Liver (tissue), 9 donors: ENCODE data around the gene ATG4B. TPM values are rescaled to one million over a fixed set of nuclear protein-coding genes. Genes with fewer than 3 reads are reported as not detected.

Experiments
- DNase-seq: peaks from one replicate; pipeline ENCODE4 v3.0.0-alpha.2; 2017; ENCODE audit warnings: low spot score
- H3K27ac ChIP-seq, 2 donors: one replicate each; pipeline ENCODE4 v1.7.0; 2013; ENCODE audit warnings: inconsistent platforms in 2 of 2, low read length in 2 of 2, control low read depth in 1 of 2, low read depth in 1 of 2, mild to moderate bottlenecking in 1 of 2
- H3K27me3 ChIP-seq, 4 donors: one replicate each; pipeline versions ENCODE4 v1.6.1 to v1.7.0; 2013; ENCODE audit warnings: low read length in 3 of 4, inconsistent platforms in 1 of 4, mild to moderate bottlenecking in 1 of 4, moderate library complexity in 1 of 4; ENCODE audit not compliant: control insufficient read depth in 4 of 4, insufficient read depth in 4 of 4
- H3K36me3 ChIP-seq, 4 donors: one replicate each; pipeline versions ENCODE4 v1.6.1 to v1.7.0; 2013; ENCODE audit warnings: low read length in 3 of 4, mild to moderate bottlenecking in 3 of 4, low read depth in 1 of 4, moderate library complexity in 1 of 4; ENCODE audit not compliant: control insufficient read depth in 4 of 4, insufficient read depth in 3 of 4
- H3K4me1 ChIP-seq, 4 donors: one replicate each; pipeline versions ENCODE4 v1.6.1 to v1.7.0; 2013; ENCODE audit warnings: low read length in 3 of 4, mild to moderate bottlenecking in 3 of 4, moderate library complexity in 1 of 4; ENCODE audit not compliant: control insufficient read depth in 4 of 4, insufficient read depth in 4 of 4
- H3K4me3 ChIP-seq, 3 donors: one replicate each; pipeline versions ENCODE4 v1.6.1 to v1.7.0; 2013; ENCODE audit warnings: low read length in 3 of 3, control low read depth in 1 of 3, low read depth in 1 of 3, mild to moderate bottlenecking in 1 of 3
- H3K9ac ChIP-seq, 2 donors: one replicate each; pipeline ENCODE4 v1.7.0; 2013; ENCODE audit warnings: low read length in 2 of 2, mild to moderate bottlenecking in 2 of 2, moderate library complexity in 2 of 2, control low read depth in 1 of 2, low read depth in 1 of 2
- H3K9me3 ChIP-seq, 4 donors: one replicate each; pipeline versions ENCODE4 v1.6.1 to v1.7.0; 2013; ENCODE audit warnings: low read length in 3 of 4; ENCODE audit not compliant: control insufficient read depth in 4 of 4
- ATF3 ChIP-seq: IDR thresholded peaks from 2 replicates; pipeline ENCODE4 v1.6.1; 2016; ENCODE audit warnings: antibody characterized with exemption
- CTCF ChIP-seq: fragments of 150-350 bp; IDR thresholded peaks from 2 replicates; pipeline ENCODE4 v1.5.1; 2017; ENCODE audit warnings: improper control_type of control experiment, low read depth, low read length; ENCODE audit not compliant: missing input control
- EGR1 ChIP-seq, 2 donors: IDR thresholded peaks; 2 replicates each; pipeline ENCODE4 v1.6.1; 2016 to 2018; ENCODE audit warnings: antibody characterized with exemption in 2 of 2, low read depth in 2 of 2
- FOXA2 ChIP-seq: IDR thresholded peaks from 2 replicates; pipeline ENCODE4 v1.6.1; 2016; ENCODE audit warnings: antibody characterized with exemption
- GABPA ChIP-seq, 2 donors: IDR thresholded peaks in 1 of 2; conservative IDR thresholded peaks in 1 of 2; 2 replicates each; pipeline ENCODE4 v1.6.1; 2016; ENCODE audit warnings: antibody characterized with exemption in 2 of 2, mild to moderate bottlenecking in 1 of 2, moderate library complexity in 1 of 2
- HNF4A ChIP-seq, 2 donors: conservative IDR thresholded peaks; 2 replicates each; pipeline ENCODE4 v1.6.1; 2016; ENCODE audit warnings: antibody characterized with exemption in 2 of 2, mild to moderate bottlenecking in 2 of 2
- NR2F2 ChIP-seq: IDR thresholded peaks from 2 replicates; pipeline ENCODE4 v1.6.1; 2016; ENCODE audit warnings: antibody characterized with exemption
- RAD21 ChIP-seq, 2 donors: IDR thresholded peaks; 2 replicates each; pipeline ENCODE4 v1.6.1; 2016; ENCODE audit warnings: antibody characterized with exemption in 2 of 2, mild to moderate bottlenecking in 2 of 2
- REST ChIP-seq: IDR thresholded peaks from 2 replicates; pipeline ENCODE4 v1.6.1; 2016; ENCODE audit warnings: antibody characterized with exemption, mild to moderate bottlenecking
- SP1 ChIP-seq: IDR thresholded peaks from 2 replicates; pipeline ENCODE4 v1.6.1; 2018; ENCODE audit warnings: antibody characterized with exemption, mild to moderate bottlenecking
- TAF1 ChIP-seq: conservative IDR thresholded peaks from 2 replicates; pipeline ENCODE4 v1.6.1; 2016; ENCODE audit warnings: antibody characterized with exemption, mild to moderate bottlenecking
- YY1 ChIP-seq: IDR thresholded peaks from 2 replicates; pipeline ENCODE4 v1.6.1; 2016; ENCODE audit warnings: antibody characterized with exemption, mild to moderate bottlenecking
- ZBTB33 ChIP-seq: IDR thresholded peaks from 2 replicates; pipeline ENCODE4 v1.6.1; 2016; ENCODE audit warnings: antibody characterized with exemption
- WGBS: extraction: QIAGEN DNeasy Blood & Tissue Kit; methylation state at CpG from one replicate; pipeline ENCODE4 v1.1.7; 2013; 5-methylcytosine and 5-hydroxymethylcytosine counted together
- polyA plus RNA-seq, 2 donors: library from polyadenylated mRNA; stranded (reverse) in 1 of 2; unstranded in 1 of 2; fragments of 200-250 nt in 1 of 2; fragments of >200 nt in 1 of 2; fragmentation: Nextera tagmentation in 1 of 2; extraction: Ambion mirVana in 1 of 2; gene quantifications; one replicate each; pipeline versions ENCODE4 v1.2.1 to v1.2.3, GENCODE V29; 2013 to 2015
- total RNA-seq, 2 donors: library from RNA; depleted of rRNA; stranded (reverse); fragments of >200 nt; gene quantifications; one replicate each; pipeline ENCODE4 v1.2.3, GENCODE V29; 2014
- donor health status: healthy.
- donor health status: healthy.
- donor health status: healthy.
- donor health status: healthy.
- donor health status: healthy.

ATG4B gene
- total and polyA plus RNA-seq, 4 donors, result 31.0 to 50.3 (median 37.7) TPM

GRCh38 chr2:241652722-241653121, 15.2 kb downstream of the ATG4B start:
- no peak for TF ChIP-seq REST
- TF ChIP-seq GABPA (IDR thresholded peaks at IDR 0.05 in 1 of 2, conservative IDR thresholded peaks at IDR 0.05 in 1 of 2), result no peak
- TF ChIP-seq YY1, result no peak
- TF ChIP-seq NR2F2, result no peak
- no peak for TF ChIP-seq ATF3
- TF ChIP-seq RAD21 (IDR thresholded peaks at IDR 0.05), result no peak
- TF ChIP-seq TAF1, result no peak
- no peak for TF ChIP-seq HNF4A (conservative IDR thresholded peaks at IDR 0.05)
- TF ChIP-seq ZBTB33, result no peak
- no peak for TF ChIP-seq SP1
- TF ChIP-seq EGR1 (IDR thresholded peaks at IDR 0.05; ENCODE audit: low read depth in 2 of 2), result no peak
- TF ChIP-seq FOXA2, result no peak
- TF ChIP-seq CTCF, result no peak
- Histone ChIP-seq H3K4me3 (no peak overlapping the region), H3K4me1 (peaks cover 0 to 6% (median 3%) of the 10 kb centered on the region in 4 donors), H3K27ac (no peak overlapping the region), H3K9me3 (no peaks in the 10 kb centered on the region), H3K9ac (no peak overlapping the region), H3K27me3 (no peaks in the 10 kb centered on the region), H3K36me3 (peaks cover 8 to 51% (median 26%) of the 10 kb centered on the region in 4 donors)
- 98% methylated on average over 9 of the region's 9 CpGs for WGBS
- no peak for DNase-seq

- no peaks in the 10 kb centered on the region for H3K9me3 ChIP-seq
- H3K9ac ChIP-seq, result no peak overlapping the region
- no peak overlapping the region for H3K4me3 ChIP-seq
- H3K4me1 ChIP-seq, result peaks cover 0 to 6% (median 3%) of the 10 kb centered on the region in 4 donors
- peaks cover 8 to 54% (median 26%) of the 10 kb centered on the region in 4 donors for H3K36me3 ChIP-seq
- H3K27ac ChIP-seq, result no peak overlapping the region
- no peak for TF ChIP-seq FOXA2
- no peaks in the 10 kb centered on the region for H3K27me3 ChIP-seq
- 94% methylated on average over 13 of the region's 13 CpGs for WGBS
- no peak for DNase-seq
These were observed 15.8 kb downstream of the ATG4B start for GRCh38 chr2:241653210-241653750.
